Stimulated activated CD8-positive, alpha-beta memory T cell treated with anti-CD3 and anti-CD28 coated beads, Interleukin-7, amount 100 ng/mL, for 4 hours (primary cell): ENCODE measurements around the gene C17orf58.
"Not testable (repeated sequence)": the region's sequence is repeated elsewhere in the genome, so short reads cannot be mapped to it uniquely, and the experiment has no call there.

Experiments used
- DNase-seq, 2 donors: peaks; one replicate each; pipeline ENCODE4 v3.0.0-alpha.2; 2020; ENCODE audit warnings: low read depth in 2 of 2

The C17orf58 gene

DNA sequence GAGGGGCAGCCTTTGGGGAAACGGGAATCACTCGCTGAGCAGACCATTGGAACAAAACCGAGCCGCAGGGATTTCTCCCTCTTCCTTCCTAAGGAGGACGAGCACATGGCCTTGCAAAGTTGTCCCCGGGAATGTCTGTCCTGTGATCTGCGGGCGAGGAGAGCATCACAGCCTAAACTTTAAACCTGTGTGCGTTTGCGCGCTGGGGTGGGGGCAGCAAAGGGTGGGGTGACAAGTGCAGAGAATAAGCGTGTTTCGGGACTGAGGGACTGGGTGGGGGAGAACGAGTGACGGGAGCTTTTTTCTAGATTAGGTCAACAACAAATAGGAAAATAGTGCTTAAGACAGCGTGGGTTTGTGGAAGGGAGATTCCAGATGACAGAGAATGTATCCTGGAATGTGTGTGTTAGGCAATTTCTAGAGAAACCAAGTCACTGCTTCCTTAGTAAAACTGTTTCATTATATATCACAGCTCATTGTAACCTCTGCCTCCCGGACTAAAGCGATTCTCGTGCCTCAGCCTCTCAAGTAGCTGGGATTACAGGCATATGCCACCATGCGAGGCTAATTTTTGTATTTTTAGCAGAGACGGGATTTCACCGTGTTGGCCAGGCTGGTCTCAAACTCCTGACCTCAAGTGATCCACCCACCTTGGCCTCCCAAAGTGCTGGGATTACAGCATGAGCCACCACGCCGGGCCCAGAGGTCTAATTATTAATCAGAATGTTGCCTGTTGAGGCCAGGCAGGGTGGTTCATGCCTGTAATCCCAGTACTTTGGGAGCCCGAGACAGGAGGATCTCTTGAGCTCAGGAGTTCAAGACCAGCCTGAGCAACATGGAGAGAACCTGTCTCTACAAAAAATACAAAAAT, at the start of gene C17orf58:
Gene C17orf58, minus strand, starts transcription at position 169 of the 871 bp plus-strand sequence. CDS start 271 bp downstream, outside the sequence.
- not testable (repeated sequence) for DNase-seq

GRCh38 chr17:68036304-68037147, 40.3 kb upstream of the C17orf58 start:
- DNase-seq: no peak

GRCh38 chr17:68035523-68036303, 39.4 kb upstream of the C17orf58 start, which contains the start of gene KPNA2:
KPNA2 (plus strand) TSS chr17:68035735; CDS start chr17:68037133, 1,398 bp downstream.
- DNase-seq: peak; percentile 85 to 92

- DNase-seq: peak; percentile 82 to 86
These were observed 38.9 kb upstream of the C17orf58 start for GRCh38 chr17:68035131-68035522.

DNA sequence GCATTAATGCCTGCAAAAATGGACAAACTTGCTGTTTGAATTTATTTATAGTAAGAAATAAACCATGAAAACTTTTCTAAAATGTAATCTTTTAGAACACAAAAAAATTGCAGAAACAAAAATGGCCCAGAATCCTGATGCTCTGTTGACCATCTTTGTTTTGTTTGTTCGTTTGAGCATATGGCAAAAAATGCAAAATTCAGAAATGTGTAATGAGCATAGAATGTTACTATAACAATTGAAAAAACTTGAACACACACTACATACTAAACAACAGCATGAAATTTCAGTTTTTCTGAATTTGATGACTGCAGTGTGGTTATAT, 38.1 kb upstream of the C17orf58 start:
- DNase-seq: no peak

DNA sequence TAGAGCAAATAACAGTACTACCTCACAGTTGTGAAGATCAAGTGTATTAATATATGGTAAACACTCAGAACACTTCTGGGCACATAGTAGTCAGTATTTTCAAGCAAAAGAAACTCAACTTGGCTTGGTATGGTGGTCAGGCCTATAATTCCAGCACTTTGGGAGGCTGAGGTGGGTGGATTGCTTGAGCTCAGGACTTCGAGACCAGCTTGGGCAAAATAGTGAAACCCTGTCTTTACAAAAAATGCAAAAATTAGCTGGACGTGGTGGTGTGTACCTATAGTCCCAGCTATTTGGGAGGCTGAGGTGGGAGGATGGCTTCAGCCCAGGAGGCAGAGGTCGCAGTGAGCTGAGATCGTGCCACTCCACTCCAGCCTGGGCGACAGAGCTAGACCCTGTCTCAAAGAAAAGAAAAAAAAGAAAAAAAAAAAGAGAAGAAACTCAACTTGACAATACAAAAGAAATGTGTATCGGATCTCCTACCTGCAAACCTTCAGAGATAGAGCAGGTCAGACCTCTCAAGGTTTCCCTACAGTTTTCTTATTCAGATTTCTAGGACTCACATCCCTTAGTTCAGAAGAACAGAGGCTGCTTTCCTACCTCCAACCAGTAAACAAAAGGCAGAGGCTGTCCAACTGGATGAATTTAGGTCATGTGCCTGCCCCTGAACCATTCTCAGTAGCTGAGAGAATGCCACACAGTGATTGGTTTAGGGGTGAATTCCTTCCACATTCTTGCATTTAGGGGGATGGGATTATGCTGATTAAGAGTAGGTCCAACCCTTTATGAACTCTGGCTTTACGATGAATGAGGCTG, 37.6 kb upstream of the C17orf58 start:
- no peak for DNase-seq

DNA sequence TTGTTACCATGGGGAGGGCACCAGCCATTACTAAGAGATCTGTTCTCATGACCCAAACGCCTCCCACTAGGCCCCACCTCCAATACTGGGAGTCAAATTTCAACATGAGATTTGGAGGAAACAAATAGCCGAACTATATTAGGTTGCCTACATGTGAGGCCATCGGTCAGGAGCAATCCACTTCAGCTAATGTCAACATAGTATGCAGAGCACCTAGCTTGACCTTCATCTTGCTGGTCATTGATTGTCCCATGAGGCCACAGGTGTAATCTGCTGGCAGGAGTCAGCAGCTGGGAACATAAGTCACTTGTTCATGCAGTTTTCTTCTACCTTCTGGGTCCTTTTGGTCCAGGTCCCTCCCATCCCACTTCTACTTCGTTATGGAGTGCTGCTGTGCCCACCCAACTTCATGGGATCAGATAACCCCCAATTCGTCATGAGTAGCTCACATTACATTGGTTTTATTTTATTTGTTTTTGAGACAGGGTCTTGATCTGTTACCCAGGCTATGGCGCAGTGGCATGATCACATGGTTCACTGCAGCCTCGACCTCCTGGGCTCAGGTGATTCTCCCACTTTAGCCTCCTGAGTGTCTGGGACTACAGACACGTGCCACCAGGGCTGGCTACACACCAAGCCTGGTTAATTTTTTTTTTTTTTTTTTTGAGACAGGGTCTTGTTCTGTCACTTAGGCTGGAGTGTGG, 33.4 kb upstream of the C17orf58 start:
- DNase-seq: no peak

DNA sequence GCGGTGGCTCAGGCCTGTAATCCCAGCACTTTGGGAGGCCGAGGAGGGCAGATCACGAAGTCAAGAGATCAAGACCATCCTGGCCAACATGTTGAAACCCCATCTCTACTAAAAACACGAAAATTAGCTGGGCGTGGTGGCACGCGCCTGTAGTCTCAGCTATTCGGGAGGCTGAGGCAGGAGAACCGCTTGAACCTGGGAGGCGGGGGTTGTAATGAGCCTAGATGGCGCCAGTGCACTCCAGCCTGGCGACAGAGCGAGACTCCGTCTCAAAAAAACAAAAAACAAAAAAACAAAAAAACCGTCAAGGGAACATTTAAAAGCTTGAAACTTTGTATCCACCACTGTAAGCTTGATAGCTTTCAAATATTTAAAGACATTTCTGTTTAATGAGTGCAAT, 26.3 kb upstream of the C17orf58 start:
- not testable (repeated sequence) for DNase-seq

GRCh38 chr17:68021963-68022362, 25.7 kb upstream of the C17orf58 start:
- no peak for DNase-seq

GRCh38 chr17:68020791-68021190, 24.5 kb upstream of the C17orf58 start:
- DNase-seq: not testable (repeated sequence)

- DNase-seq: no peak
These were observed 24.1 kb upstream of the C17orf58 start for GRCh38 chr17:68020409-68020756.

DNA sequence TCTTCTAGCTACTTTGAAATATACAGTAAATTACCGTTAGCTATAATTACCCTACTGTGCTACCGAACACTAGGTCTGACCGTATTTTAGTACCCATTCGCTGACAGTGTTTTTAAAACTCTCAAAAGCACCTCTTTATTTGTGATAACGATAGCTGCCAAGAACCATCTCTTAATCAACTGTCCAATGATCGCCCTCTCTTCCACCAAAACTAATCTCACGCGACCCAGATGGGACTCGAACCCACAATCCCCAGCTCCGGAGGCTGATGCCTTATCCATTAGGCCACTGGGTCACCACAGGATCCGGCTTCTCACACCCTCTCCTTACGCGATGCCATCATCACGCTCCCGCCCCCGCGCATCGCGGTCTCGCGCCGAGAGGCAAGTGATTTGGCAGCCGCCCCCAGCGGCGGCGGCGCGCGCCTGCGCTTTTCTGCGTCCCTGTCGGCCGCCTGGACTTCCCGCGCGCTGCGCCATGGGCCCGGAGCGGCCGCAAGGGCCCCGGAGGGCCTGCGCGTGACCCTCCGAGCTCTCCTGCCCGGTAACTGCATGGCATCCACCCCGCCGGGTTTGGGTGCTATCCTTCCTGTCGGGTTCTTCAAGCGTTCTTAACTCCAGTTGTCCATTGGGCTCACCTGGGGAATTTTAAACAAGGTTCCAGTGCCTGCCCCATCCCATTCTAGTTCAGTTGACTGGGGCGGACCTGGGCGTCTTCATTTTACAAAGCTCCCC, 23.6 kb upstream of the C17orf58 start:
- DNase-seq: peak; percentile 93 to 98

- no peak for DNase-seq
These were observed 23.0 kb upstream of the C17orf58 start for GRCh38 chr17:68019336-68019674.

- not testable (repeated sequence) for DNase-seq
These were observed 22.2 kb upstream of the C17orf58 start for GRCh38 chr17:68018493-68018892.

DNA sequence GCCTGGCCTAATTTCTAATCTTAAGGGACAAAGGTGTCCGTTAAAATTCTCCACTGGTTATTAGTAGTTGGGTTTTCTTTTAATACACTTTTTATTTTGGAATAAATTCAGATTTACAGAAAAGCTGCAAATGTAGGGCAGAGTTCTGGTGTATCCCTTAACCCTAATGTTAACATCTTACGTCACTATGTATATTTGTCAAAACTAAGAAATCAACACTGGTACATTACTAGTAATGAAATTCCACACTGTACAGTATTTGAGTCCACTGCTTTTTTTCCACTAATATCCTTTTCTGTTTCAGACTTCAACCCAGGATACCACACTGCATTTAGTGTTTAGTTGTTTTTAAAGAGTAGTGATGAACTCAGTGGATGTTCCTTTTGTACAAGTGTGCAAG, 20.6 kb upstream of the C17orf58 start:
- no peak for DNase-seq

DNA sequence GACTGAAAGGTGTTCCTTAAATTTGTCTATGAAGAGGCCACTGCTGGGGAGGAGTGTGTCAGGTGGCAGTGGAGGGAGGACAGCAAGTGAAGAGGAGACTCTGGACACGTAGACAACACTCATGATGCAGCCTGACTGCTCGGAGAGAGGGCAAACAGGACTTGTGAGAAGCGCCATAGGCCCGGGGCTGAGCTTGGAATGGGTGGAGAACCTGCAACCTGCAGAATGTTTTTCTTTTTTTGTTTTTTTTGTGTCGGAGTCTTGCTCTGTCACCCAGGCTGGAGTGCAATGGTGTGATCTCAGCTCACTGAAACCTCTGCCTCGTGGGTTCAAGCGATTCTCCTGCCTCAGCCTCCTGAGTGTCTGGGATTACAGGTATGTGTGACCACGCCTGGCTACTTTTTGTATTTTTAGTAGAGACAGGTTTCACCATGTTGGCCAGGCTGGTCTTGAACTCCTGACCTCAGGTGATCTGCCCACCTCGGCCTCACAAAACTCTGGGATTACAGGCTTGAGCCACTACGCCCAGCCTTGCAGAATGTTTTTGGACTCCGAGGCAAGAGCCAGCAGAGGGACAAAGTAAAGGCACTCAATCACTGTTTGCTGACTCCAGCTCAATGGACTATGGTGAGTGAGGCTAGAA, 18.9 kb upstream of the C17orf58 start:
- DNase-seq: no peak

- no peak for DNase-seq
These were observed 17.1 kb upstream of the C17orf58 start for GRCh38 chr17:68013385-68013784.

DNA sequence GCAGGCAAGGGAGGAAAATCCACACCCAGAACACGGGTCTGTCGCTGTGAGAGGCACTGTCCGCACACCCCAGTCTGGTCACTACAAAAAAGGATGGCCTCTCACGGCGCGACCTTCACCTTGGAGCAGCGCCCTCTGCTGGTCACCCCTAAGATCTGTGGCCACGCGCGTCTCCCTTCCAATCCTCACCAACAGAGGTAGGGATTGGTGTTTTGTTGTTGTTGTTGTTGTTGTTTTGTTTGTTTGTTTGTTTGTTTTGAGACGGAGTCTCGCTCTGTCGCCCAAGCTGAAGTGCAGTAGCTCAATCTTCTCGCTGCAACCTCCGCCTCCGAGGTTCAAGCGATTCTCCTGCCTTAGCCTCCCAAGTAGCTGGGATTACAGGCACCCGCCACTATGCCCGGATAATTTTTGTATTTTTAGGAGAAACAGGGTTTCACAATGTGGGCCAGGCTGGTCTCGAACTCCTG, 15.0 kb upstream of the C17orf58 start:
- DNase-seq: peak in 1 of 2 donors; percentile 47

DNA sequence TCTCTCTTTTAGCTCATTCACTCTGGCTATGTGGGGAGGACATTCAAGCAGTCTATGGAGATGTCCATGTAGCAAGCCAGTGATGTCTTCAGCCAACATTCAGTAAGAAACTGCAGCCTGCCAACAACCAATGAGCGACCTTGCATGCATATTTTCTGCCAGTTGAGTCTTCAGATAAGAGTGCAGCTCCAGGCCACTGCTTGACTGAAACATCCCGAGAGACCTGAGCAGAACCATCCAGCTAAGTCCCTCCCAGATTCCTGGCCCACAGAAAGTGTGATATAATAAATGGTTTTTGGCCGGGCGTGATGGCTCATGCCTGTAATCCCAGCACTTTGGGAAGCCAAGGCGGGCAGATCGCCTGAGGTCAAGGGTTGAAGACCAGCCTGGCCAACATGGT, 10.5 kb upstream of the C17orf58 start:
- DNase-seq: no peak
